HepG2 (cell line): ENCODE measurements around the gene MFF. TPM values are rescaled to one million over a fixed set of nuclear protein-coding genes. Genes with fewer than 3 reads are reported as not detected.

Source experiments
- ATAC-seq: fragments of 200-7000 bp; cut with Tn5 transposase; 3 replicates; pipeline ENCODE4 v1.9.1; 2020; ENCODE audit warnings: mild to moderate bottlenecking, moderate library complexity
- BruUV-seq: library from RNA; stranded (reverse); fragments of 400-500 nt; replicated peaks from 2 replicates; lab custom pipeline; 2021; lab: Mats Ljungman, UMichigan
- CTCF ChIA-PET: fragments of 300-600 bp; formaldehyde crosslinking; extraction: SDS; loops from one replicate; lab custom pipeline; 2021; ENCODE audit warnings: low total read pairs, inconsistent platforms, low intra/inter-chr PET ratio; lab: Yijun Ruan, JAX
- POLR2A ChIA-PET: fragments of 350-600 bp; sonication (Branson Sonifier 250); formaldehyde crosslinking; loops from one replicate; lab custom pipeline; 2020; ENCODE audit warnings: antibody characterized with exemption, inconsistent platforms; lab: Yijun Ruan, JAX
- DNase-seq: peaks from one replicate; pipeline ENCODE4 v3.0.0-alpha.2; 2015; ENCODE audit warnings: low spot score
- FAIRE-seq: peaks from 3 replicates; lab custom pipeline; 2011; peaks lifted over from hg19 to GRCh38; lab: Jason Lieb, UNC
- H2AFZ ChIP-seq: one replicate; pipeline ENCODE4 v1.6.1; 2011; ENCODE audit warnings: low read length, inconsistent platforms
- H3K27ac ChIP-seq: fragments of 300-600 bp; 3 replicates; pipeline ENCODE4 v1.8.0; 2011; ENCODE audit warnings: mixed run types, mild to moderate bottlenecking, mixed read lengths, low read length, inconsistent platforms; ENCODE audit not compliant: insufficient read depth; ENCODE audit errors: extremely low read length
- H3K27me3 ChIP-seq, 2 experiments: fragments of 200-600 bp in 1 of 2; 2 replicates in 1 of 2; 3 replicates in 1 of 2; pipeline versions ENCODE4 v1.6.0 to v1.8.0; 2011; ENCODE audit warnings: low read length in 2 of 2, mild to moderate bottlenecking in 2 of 2, moderate library complexity in 2 of 2, inconsistent platforms in 1 of 2; ENCODE audit not compliant: insufficient read depth in 2 of 2, control insufficient read depth in 1 of 2
- H3K36me3 ChIP-seq, 2 experiments: fragments of 200-600 bp in 1 of 2; replicated peaks in 1 of 2; 2 replicates in 1 of 2; 3 replicates in 1 of 2; pipeline versions ENCODE4 v1.5.1 to v1.8.0; 2011; ENCODE audit warnings: low read length in 2 of 2, inconsistent platforms in 1 of 2; ENCODE audit not compliant: insufficient read depth in 2 of 2, control insufficient read depth in 1 of 2
- H3K4me1 ChIP-seq: 2 replicates; pipeline ENCODE4 v1.5.1; 2012; ENCODE audit warnings: low read length, inconsistent platforms; ENCODE audit not compliant: insufficient read depth
- H3K4me2 ChIP-seq: 2 replicates; pipeline ENCODE4 v1.6.0; 2011; ENCODE audit warnings: low read depth, low read length, inconsistent platforms
- H3K4me3 ChIP-seq, 3 experiments: fragments of 200-600 bp in 1 of 3; sonication (generic), shearing (Covaris generic) in 1 of 3; replicated peaks in 1 of 3; 2 replicates each; pipeline ENCODE4 v1.5.1; 2011 to 2016; ENCODE audit warnings: low read length in 3 of 3, inconsistent platforms in 2 of 3, low read depth in 2 of 3, mild to moderate bottlenecking in 2 of 3, control low read depth in 1 of 3, mixed read lengths in 1 of 3; ENCODE audit not compliant: insufficient read depth in 1 of 3
- H3K79me2 ChIP-seq: one replicate; pipeline ENCODE4 v1.6.1; 2011; ENCODE audit warnings: low read length, inconsistent platforms; ENCODE audit not compliant: insufficient read depth
- H3K9ac ChIP-seq: 2 replicates; pipeline ENCODE4 v1.6.0; 2011; ENCODE audit warnings: mild to moderate bottlenecking, low read depth, low read length, inconsistent platforms; ENCODE audit not compliant: insufficient read depth
- H3K9me3 ChIP-seq: 2 replicates; pipeline ENCODE4 v1.5.1; 2012; ENCODE audit warnings: mild to moderate bottlenecking, low read length
- H4K20me1 ChIP-seq: 2 replicates; pipeline ENCODE4 v1.6.0; 2011; ENCODE audit warnings: inconsistent platforms, mild to moderate bottlenecking, low read length, moderate library complexity; ENCODE audit not compliant: insufficient read depth
- LRRFIP1 ChIP-seq: sonication (generic); formaldehyde crosslinking; conservative IDR thresholded peaks from 2 replicates; pipeline ENCODE4 v1.4.0; 2020; ENCODE audit warnings: missing genetic modification reagents
- MTF1 ChIP-seq: sonication (generic); formaldehyde crosslinking; IDR thresholded peaks from 2 replicates; pipeline ENCODE4 v1.5.0; 2020; ENCODE audit warnings: missing genetic modification reagents
- MYC ChIP-seq: sonication (generic); formaldehyde crosslinking; IDR thresholded peaks from 2 replicates; pipeline ENCODE4 v1.9.0; 2021; ENCODE audit warnings: missing genetic modification reagents, borderline replicate concordance
- SPEN ChIP-seq: sonication (generic); formaldehyde crosslinking; IDR thresholded peaks from 2 replicates; pipeline ENCODE4 v1.5.1; 2020; ENCODE audit warnings: low read depth, mild to moderate bottlenecking, missing genetic modification reagents
- ZNF205 ChIP-seq: IDR thresholded peaks from 2 replicates; pipeline ENCODE4 v1.6.1; 2018; ENCODE audit warnings: missing biosample characterization, missing genetic modification reagents
- ZNF589 ChIP-seq: sonication (generic); formaldehyde crosslinking; conservative IDR thresholded peaks from 2 replicates; pipeline ENCODE4 v1.8.0; 2022; ENCODE audit warnings: mild to moderate bottlenecking, moderate library complexity, missing genetic modification reagents
- WGBS: methylation state at CpG from one replicate; pipeline ENCODE4 v1.1.6; 2017; ENCODE audit warnings: low lambda C conversion rate; 5-methylcytosine and 5-hydroxymethylcytosine counted together
- in situ Hi-C: cut with HindIII; loops from 2 replicates; pipeline ENCODE4 v1.10.0; 2017; ENCODE audit warnings: low pct_unique_long_range_greater_than_20kb; ENCODE audit not compliant: extremely low pct_ligation_motif_present
- intact Hi-C: fragments of 100-400 bp; cut with micrococcal nuclease; formaldehyde crosslinking; loops from one replicate; pipeline ENCODE4 v1.10.0; 2022; ENCODE audit not compliant: unreplicated experiment
- polyA plus RNA-seq, 8 experiments: library from polyadenylated mRNA; depleted of rRNA in 3 of 8; stranded (reverse) in 7 of 8; unstranded in 1 of 8; fragments of >200 nt; fragmentation: Illumina TruSeq in 4 of 8; extraction: Trizol in 4 of 8; gene quantifications; 2 replicates each; pipeline versions ENCODE4 v1.2.1 to v1.2.3, GENCODE V29; 2011 to 2016; ENCODE audit warnings: low read depth in 4 of 8, missing spikeins in 1 of 8, mixed read lengths in 1 of 8; ENCODE audit not compliant: insufficient read depth in 1 of 8
- total RNA-seq, 5 experiments: library from RNA; depleted of rRNA; stranded (reverse); fragments of >200 nt; fragmentation: Illumina TruSeq; extraction: Trizol; gene quantifications; 2 replicates each; pipeline ENCODE4 v1.2.3, GENCODE V29; 2016; ENCODE audit warnings: low read depth in 1 of 5
- TF ChIP-seq, protein P1 (sequence below): sonication (generic); formaldehyde crosslinking; conservative IDR thresholded peaks from 2 replicates; pipeline ENCODE4 v1.4.0; 2020; ENCODE audit warnings: mild to moderate bottlenecking, missing genetic modification reagents, moderate library complexity

MFF gene
- total and polyA plus RNA-seq, 2 of the 13 experiments (the other 11 are each of a cell fraction or from before 2014, with no cell fraction given): 81.9 to 156 TPM

GRCh38 chr2:227374158-227374557, 49.1 kb downstream of the MFF start:
- no peaks in the 10 kb centered on the region for H3K9me3 ChIP-seq
- no peaks in the 10 kb centered on the region for H3K27me3 ChIP-seq
- no peak for TF ChIP-seq MYC (CRISPR knock-in tag)
- no peak for TF ChIP-seq MTF1 (CRISPR knock-in tag)
- no peak for TF ChIP-seq ZNF205 (CRISPR knock-in tag)
- TF ChIP-seq ZNF589: no peak
- TF ChIP-seq SPEN (CRISPR knock-in tag): no peak
- TF ChIP-seq, protein P1, sequence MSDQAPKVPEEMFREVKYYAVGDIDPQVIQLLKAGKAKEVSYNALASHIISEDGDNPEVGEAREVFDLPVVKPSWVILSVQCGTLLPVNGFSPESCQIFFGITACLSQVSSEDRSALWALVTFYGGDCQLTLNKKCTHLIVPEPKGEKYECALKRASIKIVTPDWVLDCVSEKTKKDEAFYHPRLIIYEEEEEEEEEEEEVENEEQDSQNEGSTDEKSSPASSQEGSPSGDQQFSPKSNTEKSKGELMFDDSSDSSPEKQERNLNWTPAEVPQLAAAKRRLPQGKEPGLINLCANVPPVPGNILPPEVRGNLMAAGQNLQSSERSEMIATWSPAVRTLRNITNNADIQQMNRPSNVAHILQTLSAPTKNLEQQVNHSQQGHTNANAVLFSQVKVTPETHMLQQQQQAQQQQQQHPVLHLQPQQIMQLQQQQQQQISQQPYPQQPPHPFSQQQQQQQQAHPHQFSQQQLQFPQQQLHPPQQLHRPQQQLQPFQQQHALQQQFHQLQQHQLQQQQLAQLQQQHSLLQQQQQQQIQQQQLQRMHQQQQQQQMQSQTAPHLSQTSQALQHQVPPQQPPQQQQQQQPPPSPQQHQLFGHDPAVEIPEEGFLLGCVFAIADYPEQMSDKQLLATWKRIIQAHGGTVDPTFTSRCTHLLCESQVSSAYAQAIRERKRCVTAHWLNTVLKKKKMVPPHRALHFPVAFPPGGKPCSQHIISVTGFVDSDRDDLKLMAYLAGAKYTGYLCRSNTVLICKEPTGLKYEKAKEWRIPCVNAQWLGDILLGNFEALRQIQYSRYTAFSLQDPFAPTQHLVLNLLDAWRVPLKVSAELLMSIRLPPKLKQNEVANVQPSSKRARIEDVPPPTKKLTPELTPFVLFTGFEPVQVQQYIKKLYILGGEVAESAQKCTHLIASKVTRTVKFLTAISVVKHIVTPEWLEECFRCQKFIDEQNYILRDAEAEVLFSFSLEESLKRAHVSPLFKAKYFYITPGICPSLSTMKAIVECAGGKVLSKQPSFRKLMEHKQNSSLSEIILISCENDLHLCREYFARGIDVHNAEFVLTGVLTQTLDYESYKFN (CRISPR knock-in tag): no peak
- TF ChIP-seq LRRFIP1 (CRISPR knock-in tag): no peak
- TF ChIP-seq, all 625 proteins: peak for 0
- 83% methylated on average over 6 of the region's 6 CpGs for WGBS
- DNase-seq (no peak), FAIRE-seq (no peak), ATAC-seq (no peak)
- Histone ChIP-seq H2AFZ (no peak overlapping the region), H3K79me2 (no peaks in the 10 kb centered on the region), H3K4me1 (peaks cover 15% of the 10 kb centered on the region), H3K27ac (no peak overlapping the region), H3K4me2 (no peak overlapping the region), H3K9ac (no peak overlapping the region), H3K4me3 (no peak overlapping the region), H3K36me3 (no peaks in the 10 kb centered on the region), H4K20me1 (no peaks in the 10 kb centered on the region)
- no TSS peak for BruUV-seq
- POLR2A ChIA-PET: no interaction called here
- intact Hi-C loops (no loop called here), in situ Hi-C loops (no loop called here)
- CTCF ChIA-PET: no interaction called here
